Neural cell (in vitro differentiated cells): ENCODE measurements around the gene MLPH. TPM values are rescaled to one million over a fixed set of nuclear protein-coding genes. Genes with fewer than 3 reads are reported as not detected.

Source experiments
- H2AFZ ChIP-seq: fragments of 200-600, 300-800 bp; sonication (generic), shearing (Covaris generic); 2 replicates; pipeline ENCODE4 v1.6.0; 2014; ENCODE audit warnings: low read depth, mild to moderate bottlenecking, antibody characterized with exemption, low read length, moderate library complexity
- H3F3A ChIP-seq: fragments of 200-600 bp; shearing (Covaris generic); 2 replicates; pipeline ENCODE4 v1.6.1; 2016; ENCODE audit warnings: mild to moderate bottlenecking, moderate library complexity, mixed read lengths, antibody characterized with exemption, low read length; ENCODE audit not compliant: insufficient read depth, poor library complexity, severe bottlenecking
- H3K27ac ChIP-seq: fragments of 200-600, 300-800 bp; sonication (generic), shearing (Covaris generic); 2 replicates; pipeline ENCODE4 v1.5.1; 2014; ENCODE audit warnings: mild to moderate bottlenecking, low read length, moderate library complexity
- H3K27me3 ChIP-seq: fragments of 300-800, 200-600 bp; sonication (generic), shearing (Covaris generic); 2 replicates; pipeline ENCODE4 v1.6.0; 2014; ENCODE audit warnings: mild to moderate bottlenecking, low read depth, low read length, moderate library complexity; ENCODE audit not compliant: insufficient read depth
- H3K36me3 ChIP-seq: fragments of 300-800, 200-600 bp; sonication (generic), shearing (Covaris generic); 2 replicates; pipeline ENCODE4 v1.5.1; 2014; ENCODE audit warnings: mild to moderate bottlenecking, antibody characterized with exemption, low read length, moderate library complexity; ENCODE audit not compliant: insufficient read depth
- H3K4me2 ChIP-seq: fragments of 300-800, 200-600 bp; sonication (generic), shearing (Covaris generic); 2 replicates; pipeline ENCODE4 v1.6.0; 2014; ENCODE audit warnings: mild to moderate bottlenecking, low read length
- H3K4me3 ChIP-seq: fragments of 300-800, 200-600 bp; sonication (generic), shearing (Covaris generic); 2 replicates; pipeline ENCODE4 v1.5.1; 2014; ENCODE audit warnings: mild to moderate bottlenecking, low read length, moderate library complexity
- H3K79me2 ChIP-seq: fragments of 200-600 bp; shearing (Covaris generic); replicated peaks from 2 replicates; pipeline ENCODE4 v1.6.0; 2014; ENCODE audit warnings: mild to moderate bottlenecking, low read length, moderate library complexity; ENCODE audit not compliant: insufficient read depth
- H3K9ac ChIP-seq: fragments of 300-800, 200-600 bp; sonication (generic), shearing (Covaris generic); 2 replicates; pipeline ENCODE4 v1.6.1; 2016; ENCODE audit warnings: mild to moderate bottlenecking, low read length, mixed read lengths
- H3K9me2 ChIP-seq: fragments of 200-600 bp; shearing (Covaris generic); 2 replicates; pipeline ENCODE4 v1.6.1; 2016; ENCODE audit warnings: mild to moderate bottlenecking, low read length, mixed read lengths; ENCODE audit not compliant: insufficient read depth
- H3K9me3 ChIP-seq: fragments of 200-600, 300-800 bp; sonication (generic), shearing (Covaris generic); 2 replicates; pipeline ENCODE4 v1.6.1; 2016; ENCODE audit warnings: mild to moderate bottlenecking, mixed run types, low read length, moderate library complexity, mixed read lengths
- H4K20me1 ChIP-seq: fragments of 200-600 bp; shearing (Covaris generic); 2 replicates; pipeline ENCODE4 v1.6.1; 2016; ENCODE audit warnings: mild to moderate bottlenecking, mixed run types; ENCODE audit not compliant: insufficient read depth
- EP300 ChIP-seq: fragments of 450-650 bp; conservative IDR thresholded peaks from 2 replicates; pipeline ENCODE4 v1.6.1; 2014; ENCODE audit warnings: antibody characterized with exemption, mild to moderate bottlenecking, moderate library complexity; ENCODE audit not compliant: poor library complexity, severe bottlenecking
- EZH2 ChIP-seq: fragments of 200-600, 300-800 bp; shearing (Covaris generic), sonication (generic); IDR thresholded peaks from 2 replicates; pipeline ENCODE4 v1.6.1; 2014; ENCODE audit warnings: antibody characterized with exemption, low read length, borderline replicate concordance, mild to moderate bottlenecking; ENCODE audit not compliant: insufficient read depth, poor library complexity, severe bottlenecking
- MXI1 ChIP-seq: fragments of 450-650 bp; conservative IDR thresholded peaks from 2 replicates; pipeline ENCODE4 v1.6.1; 2014; ENCODE audit warnings: antibody characterized with exemption, mild to moderate bottlenecking; ENCODE audit not compliant: poor library complexity, severe bottlenecking
- POLR2AphosphoS5 ChIP-seq: IDR thresholded peaks from 2 replicates; pipeline ENCODE4 v1.6.1; 2012
- RAD21 ChIP-seq: fragments of 450-650 bp; conservative IDR thresholded peaks from 2 replicates; pipeline ENCODE4 v1.6.1; 2014; ENCODE audit warnings: antibody characterized with exemption, mild to moderate bottlenecking, moderate library complexity
- SMC3 ChIP-seq: fragments of 450-650 bp; conservative IDR thresholded peaks from 2 replicates; pipeline ENCODE4 v1.6.1; 2014; ENCODE audit warnings: antibody characterized with exemption, mild to moderate bottlenecking, moderate library complexity; ENCODE audit not compliant: poor library complexity
- TAF1 ChIP-seq: IDR thresholded peaks from 2 replicates; pipeline ENCODE4 v1.6.1; 2012; ENCODE audit warnings: low read depth
- polyA plus RNA-seq: library from polyadenylated mRNA; depleted of rRNA; stranded (reverse); fragments of >200 nt; gene quantifications from 2 replicates; pipeline ENCODE4 v1.2.3, GENCODE V29; 2014
- TF ChIP-seq, protein P1 (sequence below): fragments of 450-650 bp; IDR thresholded peaks from 2 replicates; pipeline ENCODE4 v1.5.1; 2014; ENCODE audit warnings: antibody characterized with exemption, mild to moderate bottlenecking, moderate library complexity; ENCODE audit not compliant: poor library complexity, severe bottlenecking
- TF ChIP-seq, protein P2 (sequence below): IDR thresholded peaks from 2 replicates; pipeline ENCODE4 v1.6.1; 2012; ENCODE audit warnings: borderline replicate concordance

The MLPH gene
- polyA plus RNA-seq, 1 donor from 2014 or later = not detected

DNA sequence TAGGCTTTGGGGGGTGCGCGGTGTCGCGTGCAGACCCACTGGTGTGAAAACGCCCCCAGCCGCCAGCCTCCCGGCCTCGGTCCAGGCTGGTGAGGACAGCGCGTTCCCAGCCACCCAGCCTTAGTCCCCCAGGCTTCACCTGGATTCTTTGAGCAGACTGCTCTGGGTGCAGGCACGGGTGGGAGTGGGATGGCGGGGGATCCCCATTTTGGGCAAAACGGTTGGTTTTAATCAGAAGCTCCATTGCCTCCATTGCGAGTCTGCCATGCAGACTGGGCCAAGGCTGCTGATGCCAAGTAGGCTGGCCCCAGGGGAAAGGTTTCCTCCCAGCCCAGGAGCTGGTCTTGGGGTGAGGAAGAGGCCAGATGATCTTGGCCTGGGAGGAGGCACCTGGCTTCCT lies 445 bp downstream of the MLPH start:
- H4K20me1 ChIP-seq = no peaks in the 10 kb centered on the region
- no peaks in the 10 kb centered on the region for H3K36me3 ChIP-seq
- H3K9me2 ChIP-seq = no peaks in the 10 kb centered on the region
- H3K9me3 ChIP-seq = peaks cover 12% of the 10 kb centered on the region
- TF ChIP-seq, protein P1, sequence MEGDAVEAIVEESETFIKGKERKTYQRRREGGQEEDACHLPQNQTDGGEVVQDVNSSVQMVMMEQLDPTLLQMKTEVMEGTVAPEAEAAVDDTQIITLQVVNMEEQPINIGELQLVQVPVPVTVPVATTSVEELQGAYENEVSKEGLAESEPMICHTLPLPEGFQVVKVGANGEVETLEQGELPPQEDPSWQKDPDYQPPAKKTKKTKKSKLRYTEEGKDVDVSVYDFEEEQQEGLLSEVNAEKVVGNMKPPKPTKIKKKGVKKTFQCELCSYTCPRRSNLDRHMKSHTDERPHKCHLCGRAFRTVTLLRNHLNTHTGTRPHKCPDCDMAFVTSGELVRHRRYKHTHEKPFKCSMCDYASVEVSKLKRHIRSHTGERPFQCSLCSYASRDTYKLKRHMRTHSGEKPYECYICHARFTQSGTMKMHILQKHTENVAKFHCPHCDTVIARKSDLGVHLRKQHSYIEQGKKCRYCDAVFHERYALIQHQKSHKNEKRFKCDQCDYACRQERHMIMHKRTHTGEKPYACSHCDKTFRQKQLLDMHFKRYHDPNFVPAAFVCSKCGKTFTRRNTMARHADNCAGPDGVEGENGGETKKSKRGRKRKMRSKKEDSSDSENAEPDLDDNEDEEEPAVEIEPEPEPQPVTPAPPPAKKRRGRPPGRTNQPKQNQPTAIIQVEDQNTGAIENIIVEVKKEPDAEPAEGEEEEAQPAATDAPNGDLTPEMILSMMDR = no peak
- TF ChIP-seq RAD21 (no peak), MXI1 (no peak), TAF1 (no peak), EP300 (no peak), EZH2 (no peak), SMC3 (no peak), POLR2AphosphoS5 (no peak)
- TF ChIP-seq, protein P2, sequence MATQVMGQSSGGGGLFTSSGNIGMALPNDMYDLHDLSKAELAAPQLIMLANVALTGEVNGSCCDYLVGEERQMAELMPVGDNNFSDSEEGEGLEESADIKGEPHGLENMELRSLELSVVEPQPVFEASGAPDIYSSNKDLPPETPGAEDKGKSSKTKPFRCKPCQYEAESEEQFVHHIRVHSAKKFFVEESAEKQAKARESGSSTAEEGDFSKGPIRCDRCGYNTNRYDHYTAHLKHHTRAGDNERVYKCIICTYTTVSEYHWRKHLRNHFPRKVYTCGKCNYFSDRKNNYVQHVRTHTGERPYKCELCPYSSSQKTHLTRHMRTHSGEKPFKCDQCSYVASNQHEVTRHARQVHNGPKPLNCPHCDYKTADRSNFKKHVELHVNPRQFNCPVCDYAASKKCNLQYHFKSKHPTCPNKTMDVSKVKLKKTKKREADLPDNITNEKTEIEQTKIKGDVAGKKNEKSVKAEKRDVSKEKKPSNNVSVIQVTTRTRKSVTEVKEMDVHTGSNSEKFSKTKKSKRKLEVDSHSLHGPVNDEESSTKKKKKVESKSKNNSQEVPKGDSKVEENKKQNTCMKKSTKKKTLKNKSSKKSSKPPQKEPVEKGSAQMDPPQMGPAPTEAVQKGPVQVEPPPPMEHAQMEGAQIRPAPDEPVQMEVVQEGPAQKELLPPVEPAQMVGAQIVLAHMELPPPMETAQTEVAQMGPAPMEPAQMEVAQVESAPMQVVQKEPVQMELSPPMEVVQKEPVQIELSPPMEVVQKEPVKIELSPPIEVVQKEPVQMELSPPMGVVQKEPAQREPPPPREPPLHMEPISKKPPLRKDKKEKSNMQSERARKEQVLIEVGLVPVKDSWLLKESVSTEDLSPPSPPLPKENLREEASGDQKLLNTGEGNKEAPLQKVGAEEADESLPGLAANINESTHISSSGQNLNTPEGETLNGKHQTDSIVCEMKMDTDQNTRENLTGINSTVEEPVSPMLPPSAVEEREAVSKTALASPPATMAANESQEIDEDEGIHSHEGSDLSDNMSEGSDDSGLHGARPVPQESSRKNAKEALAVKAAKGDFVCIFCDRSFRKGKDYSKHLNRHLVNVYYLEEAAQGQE = no peak
- peak overlapping the region; percentile 66 for H3K4me3 ChIP-seq
- H3K4me2 ChIP-seq = no peak overlapping the region
- no peak overlapping the region for H3K9ac ChIP-seq
- H2AFZ ChIP-seq = no peak overlapping the region
- H3F3A ChIP-seq = no peaks in the 10 kb centered on the region
- H3K79me2 ChIP-seq = no peaks in the 10 kb centered on the region
- peaks cover 65% of the 10 kb centered on the region for H3K27me3 ChIP-seq
- H3K27ac ChIP-seq = no peak overlapping the region

DNA sequence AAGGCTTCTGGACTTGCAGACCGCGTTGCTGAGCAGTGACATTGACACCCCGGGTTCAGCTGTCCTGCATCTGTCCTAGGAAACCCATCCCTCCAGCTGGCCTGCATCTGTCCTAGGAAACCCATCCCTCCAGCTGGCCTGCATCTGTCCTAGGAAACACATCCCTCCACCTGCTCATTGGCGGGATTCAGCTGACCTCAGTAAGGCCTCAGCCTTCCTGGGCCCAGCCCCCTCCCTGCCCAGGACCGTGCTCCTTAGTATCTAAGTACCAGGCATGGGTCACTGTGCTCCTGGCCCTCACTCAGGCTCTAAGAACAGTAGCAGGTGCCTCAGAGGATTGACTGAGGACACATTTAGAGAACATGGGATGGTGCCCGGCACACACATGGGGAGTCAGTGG lies 1.2 kb downstream of the MLPH start:
- Histone ChIP-seq H3K36me3 (no peaks in the 10 kb centered on the region), H2AFZ (no peak overlapping the region), H3K27me3 (peaks cover 60% of the 10 kb centered on the region), H4K20me1 (no peaks in the 10 kb centered on the region), H3K27ac (no peak overlapping the region), H3K4me3 (no peak overlapping the region), H3K9ac (no peak overlapping the region), H3K9me3 (peaks cover 12% of the 10 kb centered on the region), H3F3A (no peaks in the 10 kb centered on the region), H3K4me2 (no peak overlapping the region), H3K9me2 (no peaks in the 10 kb centered on the region), H3K79me2 (no peaks in the 10 kb centered on the region)
- TF ChIP-seq, protein P1 = no peak
- TF ChIP-seq POLR2AphosphoS5 = no peak
- TF ChIP-seq EP300 = no peak
- no peak for TF ChIP-seq SMC3
- no peak for TF ChIP-seq EZH2
- no peak for TF ChIP-seq TAF1
- TF ChIP-seq MXI1 = no peak
- TF ChIP-seq RAD21 = no peak
- TF ChIP-seq, protein P2 = no peak
